Ovary (tissue), 9 donors: ENCODE results near the gene DYRK3. TPM values are rescaled to one million over a fixed set of nuclear protein-coding genes. Genes with fewer than 3 reads are reported as not detected.

Source experiments
- DNase-seq, 5 donors: peaks; one replicate each; pipeline ENCODE4 v3.0.0-alpha.2; 2019 to 2020
- H3K27ac ChIP-seq, 2 donors: fragments of 200-600 bp; one replicate each; pipeline versions ENCODE4 v1.5.1 to v1.8.0; 2019 to 2022
- H3K27me3 ChIP-seq: fragments of 200-600 bp; one replicate; pipeline ENCODE4 v1.8.0; 2022
- H3K36me3 ChIP-seq: fragments of 200-600 bp; sonication (generic); one replicate; pipeline ENCODE4 v1.5.1; 2019
- H3K4me1 ChIP-seq: one replicate; pipeline ENCODE4 v1.8.1; 2013; ENCODE audit warnings: mild to moderate bottlenecking, moderate library complexity; ENCODE audit not compliant: insufficient read depth
- H3K4me3 ChIP-seq: fragments of 200-600 bp; sonication (generic); one replicate; pipeline ENCODE4 v1.5.1; 2017
- H3K9me3 ChIP-seq, 2 donors: fragments of 200-600 bp in 1 of 2; sonication (generic) in 1 of 2; one replicate each; pipeline versions ENCODE4 v1.5.1 to v1.8.1; 2013 to 2019; ENCODE audit warnings: mild to moderate bottlenecking in 1 of 2, moderate library complexity in 1 of 2
- CTCF ChIP-seq, 3 donors: fragments of 450-650 bp in 2 of 3; fragments of 200-600 bp in 1 of 3; IDR thresholded peaks; one replicate each; pipeline versions ENCODE4 v1.5.1 to v1.8.0; 2016 to 2022; ENCODE audit warnings: antibody characterized with exemption in 3 of 3, mild to moderate bottlenecking in 1 of 3
- EP300 ChIP-seq: sonication (generic); formaldehyde crosslinking; IDR thresholded peaks from one replicate; pipeline ENCODE4 v1.6.1; 2017; ENCODE audit warnings: antibody characterized with exemption
- POLR2A ChIP-seq: fragments of 450-650 bp; IDR thresholded peaks from one replicate; pipeline ENCODE4 v1.6.1; 2017; ENCODE audit warnings: antibody characterized with exemption, mild to moderate bottlenecking, moderate library complexity
- WGBS, 3 donors: extraction: QIAGEN DNeasy Blood & Tissue Kit in 1 of 3; methylation state at CpG; one replicate each; pipeline versions ENCODE4 v1.1.5 to v1.1.7; 2013 to 2017; 5-methylcytosine and 5-hydroxymethylcytosine counted together
- intact Hi-C, 4 donors: fragments of 100-400 bp; cut with DNase I; formaldehyde crosslinking; loops; one replicate each; pipeline versions ENCODE4 v1.11.0 to v1.15.1; 2022 to 2023
- polyA plus RNA-seq, 2 donors: library from polyadenylated mRNA; stranded (reverse); fragments of 200-250 nt in 1 of 2; fragments of 350-450 nt in 1 of 2; fragmentation: Illumina TruSeq in 1 of 2; extraction: RNeasy Lipid Tissue Mini Kit (QIAGEN cat#74804) in 1 of 2; gene quantifications; one replicate each; pipeline ENCODE4 v1.2.3, GENCODE V29; 2013 to 2014
- total RNA-seq, 7 donors: library from RNA; depleted of rRNA in 2 of 7; stranded (reverse); fragments of >200 nt in 2 of 7; fragmentation: NEBNext Ultra II Directional in 3 of 7; extraction: Animal tissue kit (Norgen Biotek cat#: 25700) in 3 of 7; gene quantifications; one replicate each; pipeline versions ENCODE4 v1.1.0 to v1.2.4, GENCODE V29; 2016 to 2023
- donor health status: DM: no; HTN: no; CAD: no; lungs with moderate emphysema.
- donor health status: DM: no; HTN: no; CAD: no.
- donor health status: Bipolar disorder and iron deficiency.
- donor health status: DM: yes; HTN: yes; CAD: no.
- donor health status: DM: no; HTN: no; CAD: no.
- donor health status: DM: yes; HTN: yes; CAD: no.

DYRK3 gene
- total and polyA plus RNA-seq, 9 donors = 5.5 to 16.2 (median 10.1) TPM

GRCh38 chr1:206600527-206600926 lies 34.8 kb upstream of the DYRK3 start:
- 81 to 85% (median 83%) methylated on average over 3 of the region's 3 CpGs for WGBS, 3 donors
- H3K36me3 ChIP-seq = no peaks in the 10 kb centered on the region
- H3K27me3 ChIP-seq = no peaks in the 10 kb centered on the region
- no peak overlapping the region for H3K4me3 ChIP-seq
- H3K27ac ChIP-seq = no peak overlapping the region
- H3K9me3 ChIP-seq = no peaks in the 10 kb centered on the region
- no peaks in the 10 kb centered on the region for H3K4me1 ChIP-seq
- intact Hi-C loops = no loop called here
- DNase-seq = no peak
- TF ChIP-seq CTCF (IDR thresholded peaks at IDR 0.05) (no peak), EP300 (no peak)

DNA sequence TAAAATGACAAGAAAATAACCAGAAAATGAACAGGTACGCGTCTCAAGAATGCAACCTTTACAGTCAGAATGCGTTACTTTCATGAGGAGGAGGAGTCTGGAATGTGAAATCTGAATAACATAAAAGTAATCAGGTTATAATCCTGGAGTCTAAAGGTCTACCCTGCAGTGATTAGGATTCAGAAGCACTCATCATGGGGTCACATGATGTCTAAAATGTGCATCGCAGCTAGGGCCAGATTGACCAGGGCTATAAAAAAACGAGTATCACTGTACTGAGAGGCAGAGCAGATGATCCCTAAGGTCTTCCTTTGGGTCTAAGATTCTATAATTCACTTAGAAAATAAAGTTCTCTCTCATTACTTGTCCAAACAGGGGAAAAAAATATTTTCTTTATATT lies 30.5 kb upstream of the DYRK3 start:
- Histone ChIP-seq H3K27me3 (no peaks in the 10 kb centered on the region), H3K9me3 (no peaks in the 10 kb centered on the region), H3K36me3 (no peaks in the 10 kb centered on the region), H3K27ac (no peak overlapping the region), H3K4me3 (no peak overlapping the region), H3K4me1 (no peaks in the 10 kb centered on the region)
- WGBS, 3 donors = 86 to 88% (median 87%) methylated on average over 5 of the region's 5 CpGs
- TF ChIP-seq POLR2A (no peak), EP300 (no peak), CTCF (IDR thresholded peaks at IDR 0.05) (no peak)
- intact Hi-C loops = no loop called here
- no peak for DNase-seq

- H3K27ac ChIP-seq = no peak overlapping the region
- no peaks in the 10 kb centered on the region for H3K36me3 ChIP-seq
- no peaks in the 10 kb centered on the region for H3K27me3 ChIP-seq
- H3K4me1 ChIP-seq = peaks cover 2% of the 10 kb centered on the region
- DNase-seq = no peak
- WGBS, 3 donors = 58 to 61% (median 61%) methylated on average over 3 of the region's 3 CpGs
- intact Hi-C loops = no loop called here
- TF ChIP-seq POLR2A (no peak), CTCF (IDR thresholded peaks at IDR 0.05) (peak in 1 of 3 donors; percentile 5), EP300 (no peak)
- no peaks in the 10 kb centered on the region for H3K9me3 ChIP-seq
- H3K4me3 ChIP-seq = no peak overlapping the region
Observed at GRCh38 chr1:206606867-206607266, 28.5 kb upstream of the DYRK3 start.

GRCh38 chr1:206608108-206608698 lies 27.1 kb upstream of the DYRK3 start:
- no peak for TF ChIP-seq EP300
- TF ChIP-seq POLR2A = no peak
- no peak for TF ChIP-seq CTCF (IDR thresholded peaks at IDR 0.05)
- no peak for DNase-seq
- Histone ChIP-seq H3K9me3 (no peaks in the 10 kb centered on the region), H3K36me3 (no peaks in the 10 kb centered on the region), H3K4me1 (peaks cover 2% of the 10 kb centered on the region), H3K27me3 (no peaks in the 10 kb centered on the region), H3K27ac (no peak overlapping the region), H3K4me3 (no peak overlapping the region)
- 72 to 78% (median 73%) methylated on average over 7 of the region's 7 CpGs for WGBS, 3 donors
- intact Hi-C loops = no loop called here
